SH-SY5Y (cell line): ENCODE data around the gene CELF6.

Source experiments
- GATA2 ChIP-seq: IDR thresholded peaks from 2 replicates; pipeline ENCODE4 v1.6.1; 2011; ENCODE audit warnings: mild to moderate bottlenecking, low read depth, low read length
- GATA3 ChIP-seq: IDR thresholded peaks from 2 replicates; pipeline ENCODE4 v1.6.1; 2011; ENCODE audit warnings: low read depth, mild to moderate bottlenecking, low read length, moderate library complexity

GRCh38 chr15:72361176-72361575 lies 41.2 kb upstream of the CELF6 start:
- TF ChIP-seq GATA3 (no peak), GATA2 (no peak)
